GM12891 (cell line): ENCODE measurements around the gene HIPK2.
"Not testable (repeated sequence)": the region's sequence is repeated elsewhere in the genome, so short reads cannot be mapped to it uniquely, and the experiment has no call there.

Source experiments
- DNase-seq: peaks from one replicate; pipeline ENCODE4 v3.0.0; 2011; ENCODE audit warnings: low spot score; ENCODE audit not compliant: insufficient read length
- FAIRE-seq: peaks from 2 replicates; lab custom pipeline; 2011; peaks lifted over from hg19 to GRCh38; lab: Jason Lieb, UNC
- PAX5 ChIP-seq: IDR thresholded peaks from 2 replicates; pipeline ENCODE4 v1.6.1; 2011; ENCODE audit warnings: low read length, moderate library complexity, mild to moderate bottlenecking; ENCODE audit not compliant: insufficient read depth, severe bottlenecking
- POLR2A ChIP-seq: IDR thresholded peaks from 2 replicates; pipeline ENCODE4 v1.6.1; 2011; ENCODE audit warnings: low read depth, low read length, control low read depth
- POLR2AphosphoS5 ChIP-seq: IDR thresholded peaks from 2 replicates; pipeline ENCODE4 v1.6.1; 2011; ENCODE audit warnings: low read depth, low read length, control low read depth
- POU2F2 ChIP-seq: IDR thresholded peaks from 2 replicates; pipeline ENCODE4 v1.6.1; 2011; ENCODE audit warnings: low read depth, mild to moderate bottlenecking, control low read depth, low read length, moderate library complexity
- SPI1 ChIP-seq: IDR thresholded peaks from 2 replicates; pipeline ENCODE4 v1.6.1; 2011; ENCODE audit warnings: low read depth, low read length, control low read depth
- TAF1 ChIP-seq: IDR thresholded peaks from 2 replicates; pipeline ENCODE4 v1.6.1; 2011; ENCODE audit warnings: low read depth, low read length, control low read depth

Gene HIPK2

GRCh38 chr7:139671967-139672366 is 105.8 kb downstream of the HIPK2 start:
- DNase-seq (no peak), FAIRE-seq (no peak)
- TF ChIP-seq TAF1, result no peak
- no peak for TF ChIP-seq POLR2AphosphoS5
- no peak for TF ChIP-seq PAX5
- TF ChIP-seq POLR2A, result no peak
- no peak for TF ChIP-seq POU2F2
- TF ChIP-seq SPI1, result no peak

GRCh38 chr7:139670662-139671061 is 107.1 kb downstream of the HIPK2 start:
- not testable (repeated sequence) for DNase-seq, FAIRE-seq

GRCh38 chr7:139669106-139670061 is 108.4 kb downstream of the HIPK2 start:
- TF ChIP-seq POLR2A, result no peak
- no peak for TF ChIP-seq TAF1
- no peak for TF ChIP-seq PAX5
- no peak for TF ChIP-seq POU2F2
- no peak for TF ChIP-seq POLR2AphosphoS5
- TF ChIP-seq SPI1, result no peak
- DNase-seq, result no peak
- FAIRE-seq, result peak; percentile 20

DNA sequence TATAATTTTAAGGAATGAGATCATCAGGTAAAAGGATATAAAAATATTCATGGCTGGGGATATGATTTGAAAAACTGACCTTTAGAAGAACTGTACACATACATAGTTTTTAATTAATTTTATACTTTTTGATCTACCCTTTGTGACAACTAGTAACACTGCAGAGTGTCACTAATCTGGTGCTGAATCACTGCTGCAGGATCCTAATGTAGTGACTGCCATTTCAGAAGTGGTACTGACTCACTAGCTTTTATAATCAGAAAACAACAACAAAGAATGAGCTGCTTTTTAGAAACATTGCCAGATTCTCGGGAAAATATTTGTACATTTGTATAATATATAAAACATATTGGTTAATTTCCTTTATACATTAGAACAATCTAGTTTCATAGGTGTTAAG is 110.4 kb downstream of the HIPK2 start:
- DNase-seq (no peak), FAIRE-seq (no peak)
- TF ChIP-seq POLR2A (no peak), POU2F2 (no peak), PAX5 (no peak), POLR2AphosphoS5 (no peak), TAF1 (no peak), SPI1 (no peak)

DNA sequence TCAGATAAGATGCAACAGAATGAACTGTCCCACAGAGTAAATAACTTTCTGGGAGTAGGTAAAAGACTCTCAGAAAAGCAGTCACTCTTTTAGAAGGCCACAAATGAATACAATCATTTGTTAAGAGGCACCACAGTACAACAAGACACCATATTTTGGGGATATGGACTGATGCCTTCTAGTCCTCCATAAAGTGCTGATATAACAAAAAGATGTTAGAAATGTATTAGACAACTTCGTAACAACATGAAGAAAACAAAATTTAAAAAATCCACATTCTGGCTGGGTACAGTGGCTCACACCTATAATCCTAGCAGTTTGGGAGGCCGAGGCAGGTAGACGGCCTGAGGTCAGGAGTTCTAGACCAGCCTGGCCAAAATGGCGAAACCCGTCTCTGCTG is 111.3 kb downstream of the HIPK2 start:
- TF ChIP-seq TAF1, result no peak
- no peak for TF ChIP-seq POU2F2
- no peak for TF ChIP-seq PAX5
- TF ChIP-seq SPI1, result no peak
- TF ChIP-seq POLR2AphosphoS5, result no peak
- TF ChIP-seq POLR2A, result no peak
- FAIRE-seq, result no peak
- no peak for DNase-seq

GRCh38 chr7:139664434-139664833 is 113.4 kb downstream of the HIPK2 start:
- DNase-seq, result no peak
- TF ChIP-seq SPI1, result no peak
- no peak for TF ChIP-seq POU2F2
- TF ChIP-seq TAF1, result no peak
- no peak for TF ChIP-seq POLR2AphosphoS5
- TF ChIP-seq PAX5, result no peak
- no peak for TF ChIP-seq POLR2A
- FAIRE-seq, result no peak

GRCh38 chr7:139663608-139664177 is 114.1 kb downstream of the HIPK2 start:
- DNase-seq (no peak), FAIRE-seq (no peak)
- TF ChIP-seq SPI1 (no peak), POU2F2 (no peak), PAX5 (no peak), TAF1 (no peak), POLR2A (no peak), POLR2AphosphoS5 (no peak)

GRCh38 chr7:139661903-139662302 is 115.9 kb downstream of the HIPK2 start:
- no peak for TF ChIP-seq SPI1
- TF ChIP-seq POLR2A, result no peak
- TF ChIP-seq PAX5, result no peak
- TF ChIP-seq POU2F2, result no peak
- no peak for TF ChIP-seq TAF1
- TF ChIP-seq POLR2AphosphoS5, result no peak
- no peak for DNase-seq
- FAIRE-seq, result no peak

DNA sequence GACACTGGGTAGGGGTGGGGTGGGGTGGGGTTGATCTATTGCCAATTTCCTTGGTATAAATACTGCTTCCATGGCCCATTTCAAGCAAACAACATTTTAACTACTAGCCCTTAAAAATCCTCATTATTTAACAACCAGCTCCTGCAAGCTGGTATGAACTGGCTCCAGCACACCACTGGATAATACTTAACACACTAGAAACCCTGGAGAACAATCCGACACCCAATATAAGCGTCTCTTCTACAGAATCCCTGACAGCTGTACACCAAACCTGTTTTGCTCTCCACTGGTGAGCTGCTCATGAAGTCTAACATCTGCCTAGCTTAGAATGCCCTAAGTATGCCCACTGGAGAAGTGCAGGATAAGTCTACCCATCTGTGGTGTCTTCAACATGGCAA is 116.8 kb downstream of the HIPK2 start:
- TF ChIP-seq POLR2A (no peak), SPI1 (no peak), TAF1 (no peak), PAX5 (no peak), POLR2AphosphoS5 (no peak), POU2F2 (no peak)
- FAIRE-seq (no peak), DNase-seq (no peak)
